SK-N-SH (cell line): ENCODE data around the gene PPP1R9A. TPM values are rescaled to one million over a fixed set of nuclear protein-coding genes. Genes with fewer than 3 reads are reported as not detected.

Experiments
- CTCF ChIA-PET: fragments of 300-600, 350-600 bp; formaldehyde crosslinking; extraction: SDS; loops from one replicate; lab custom pipeline; 2021; lab: Yijun Ruan, JAX
- POLR2A ChIA-PET: fragments of 350-600 bp; sonication (Branson Sonifier 250); formaldehyde crosslinking; extraction: SDS; loops from one replicate; lab custom pipeline; 2020; ENCODE audit warnings: antibody characterized with exemption, inconsistent platforms; lab: Yijun Ruan, JAX
- DNase-seq: peaks from one replicate; pipeline ENCODE4 v3.0.0; 2012
- H2AFZ ChIP-seq: fragments of 200-600 bp; sonication (generic); 2 replicates; pipeline ENCODE4 v1.8.1; 2016; ENCODE audit warnings: antibody characterized with exemption, mild to moderate bottlenecking, low read depth
- H3F3A ChIP-seq: fragments of 200-600 bp; sonication (generic); replicated peaks from 2 replicates; pipeline ENCODE3; 2016; ENCODE audit warnings: antibody characterized with exemption, mild to moderate bottlenecking; ENCODE audit not compliant: insufficient read depth
- H3K27ac ChIP-seq, 2 experiments: fragments of 200-500 bp in 1 of 2; fragments of 200-600 bp in 1 of 2; sonication (Bioruptor generic) in 1 of 2; sonication (generic), shearing (Covaris generic) in 1 of 2; 2 replicates each; pipeline versions ENCODE4 v1.5.1 to v1.6.1; 2014 to 2016; ENCODE audit warnings: low read depth in 2 of 2, inconsistent platforms in 1 of 2, low read length in 1 of 2, mild to moderate bottlenecking in 1 of 2, mixed read lengths in 1 of 2
- H3K27me3 ChIP-seq: fragments of 200-600 bp; sonication (generic), shearing (Covaris generic); 2 replicates; pipeline ENCODE4 v1.6.1; 2016; ENCODE audit warnings: mixed run types; ENCODE audit not compliant: insufficient read depth
- H3K36me3 ChIP-seq, 2 experiments: fragments of 200-500 bp in 1 of 2; fragments of 200-600 bp in 1 of 2; sonication (Bioruptor generic) in 1 of 2; sonication (generic) in 1 of 2; replicated peaks in 1 of 2; 2 replicates each; pipeline versions ENCODE3 to v1.5.1; 2014 to 2016; ENCODE audit warnings: low read length in 1 of 2, mild to moderate bottlenecking in 1 of 2; ENCODE audit not compliant: insufficient read depth in 2 of 2, control insufficient read depth in 1 of 2
- H3K4me1 ChIP-seq, 2 experiments: fragments of 200-500 bp in 1 of 2; fragments of 200-600 bp in 1 of 2; sonication (Bioruptor generic) in 1 of 2; sonication (generic), shearing (Covaris generic) in 1 of 2; 2 replicates each; pipeline versions ENCODE4 v1.5.1 to v1.6.1; 2014 to 2016; ENCODE audit warnings: low read depth in 1 of 2, low read length in 1 of 2, mixed run types in 1 of 2; ENCODE audit not compliant: insufficient read depth in 2 of 2, control insufficient read depth in 1 of 2
- H3K4me2 ChIP-seq: fragments of 200-600 bp; sonication (generic), shearing (Covaris generic); 2 replicates; pipeline ENCODE4 v1.6.1; 2017; ENCODE audit warnings: mixed run types
- H3K4me3 ChIP-seq, 2 experiments: fragments of 200-500 bp in 1 of 2; fragments of 200-600 bp in 1 of 2; sonication (Bioruptor generic) in 1 of 2; sonication (generic), shearing (Covaris generic) in 1 of 2; 2 replicates each; pipeline versions ENCODE4 v1.5.1 to v1.8.1; 2014 to 2016; ENCODE audit warnings: low read depth in 2 of 2, inconsistent platforms in 1 of 2, low read length in 1 of 2, mild to moderate bottlenecking in 1 of 2, mixed read lengths in 1 of 2, moderate library complexity in 1 of 2
- H3K79me2 ChIP-seq: fragments of 200-600 bp; sonication (generic); 2 replicates; pipeline ENCODE4 v1.8.1; 2017; ENCODE audit warnings: mild to moderate bottlenecking; ENCODE audit not compliant: insufficient read depth
- H3K9ac ChIP-seq: fragments of 200-600 bp; sonication (generic); 2 replicates; pipeline ENCODE4 v1.6.1; 2017; ENCODE audit warnings: mixed run types
- H3K9me2 ChIP-seq: fragments of 200-600 bp; sonication (generic); 2 replicates; pipeline ENCODE4 v1.6.1; 2017; ENCODE audit warnings: mixed run types
- H3K9me3 ChIP-seq: fragments of 200-600 bp; sonication (generic); 2 replicates; pipeline ENCODE4 v1.6.1; 2017; ENCODE audit warnings: mixed run types, mild to moderate bottlenecking, moderate library complexity
- H4K20me1 ChIP-seq: fragments of 200-600 bp; sonication (generic); 2 replicates; pipeline ENCODE4 v1.6.1; 2017; ENCODE audit warnings: mild to moderate bottlenecking, mixed run types; ENCODE audit not compliant: insufficient read depth
- EP300 ChIP-seq, 2 experiments: IDR thresholded peaks; 2 replicates each; pipeline versions ENCODE4 v1.4.0 to v1.6.1; 2012; ENCODE audit warnings: borderline replicate concordance in 1 of 2, low read depth in 1 of 2, low read length in 1 of 2
- EZH2phosphoT487 ChIP-seq: fragments of 200-600 bp; sonication (generic); IDR thresholded peaks from 2 replicates; pipeline ENCODE4 v1.6.1; 2017; ENCODE audit warnings: low read depth, mixed run types, mild to moderate bottlenecking, antibody characterized with exemption, moderate library complexity, borderline replicate concordance
- FOSL2 ChIP-seq: IDR thresholded peaks from 2 replicates; pipeline ENCODE4 v1.4.0; 2012; ENCODE audit warnings: low read depth, mild to moderate bottlenecking, moderate library complexity, borderline replicate concordance
- FOXM1 ChIP-seq: IDR thresholded peaks from 2 replicates; pipeline ENCODE4 v1.4.0; 2012; ENCODE audit warnings: low read depth, mild to moderate bottlenecking
- NFIC ChIP-seq: IDR thresholded peaks from 2 replicates; pipeline ENCODE4 v1.4.0; 2012; ENCODE audit warnings: borderline replicate concordance
- RFX5 ChIP-seq: IDR thresholded peaks from 2 replicates; pipeline ENCODE4 v1.6.1; 2012; ENCODE audit warnings: mild to moderate bottlenecking, improper control_type of control experiment, low read length
- TEAD4 ChIP-seq: IDR thresholded peaks from 2 replicates; pipeline ENCODE4 v1.4.0; 2012; ENCODE audit warnings: mild to moderate bottlenecking, borderline replicate concordance; ENCODE audit not compliant: insufficient read depth
- WGBS: methylation state at CpG from one replicate; pipeline ENCODE4 v1.1.6; 2017; ENCODE audit warnings: low lambda C conversion rate; 5-methylcytosine and 5-hydroxymethylcytosine counted together
- polyA plus RNA-seq, 3 experiments: library from polyadenylated mRNA; depleted of rRNA; stranded (reverse); fragments of >200 nt; gene quantifications; 2 replicates each; pipeline ENCODE4 v1.2.3, GENCODE V29; 2012
- TF ChIP-seq, protein P1 (sequence below): fragments of 200-600 bp; sonication (generic); IDR thresholded peaks from 2 replicates; pipeline ENCODE4 v1.6.1; 2017; ENCODE audit warnings: antibody characterized with exemption, mild to moderate bottlenecking, moderate library complexity
- TF ChIP-seq, protein P2 (sequence below): IDR thresholded peaks from 2 replicates; pipeline ENCODE4 v1.6.1; 2012; ENCODE audit warnings: mild to moderate bottlenecking, low read depth, low read length, moderate library complexity

Gene PPP1R9A
- polyA plus RNA-seq, 1 of the 3 experiments (the other 2 are of a cell fraction): 0.30 TPM

- Histone ChIP-seq H3K4me2 (no peak overlapping the region), H3K9me2 (no peaks in the 10 kb centered on the region), H3K9me3 (no peaks in the 10 kb centered on the region), H3K27me3 (no peaks in the 10 kb centered on the region), H3K4me3 (no peak overlapping the region), H3K27ac (no peak overlapping the region), H4K20me1 (no peaks in the 10 kb centered on the region), H2AFZ (no peak overlapping the region), H3K79me2 (no peaks in the 10 kb centered on the region), H3K36me3 (no peaks in the 10 kb centered on the region), H3K4me1 (no peaks in the 10 kb centered on the region; a peak in 1 of 4 replicates), H3K9ac (no peak overlapping the region), H3F3A (peaks cover 6% of the 10 kb centered on the region)
- DNase-seq: no peak
- POLR2A ChIA-PET: no interaction called here
- WGBS: 60% methylated on average over 2 of the region's 2 CpGs
- no peak for TF ChIP-seq NFIC
- TF ChIP-seq TEAD4: no peak
- TF ChIP-seq EP300 (IDR thresholded peaks at IDR 0.05; ENCODE audit: borderline replicate concordance in 1 of 2, low read depth in 1 of 2, low read length in 1 of 2): no peak
- TF ChIP-seq FOSL2: no peak
- TF ChIP-seq EZH2phosphoT487: no peak
- CTCF ChIA-PET: no interaction called here
Measured at GRCh38 chr7:95209276-95209675, 301.9 kb downstream of the PPP1R9A start.

GRCh38 chr7:95209788-95210187 lies 302.4 kb downstream of the PPP1R9A start:
- H2AFZ ChIP-seq: no peak overlapping the region
- no peaks in the 10 kb centered on the region for H4K20me1 ChIP-seq
- no peaks in the 10 kb centered on the region; a peak in 1 of 4 replicates for H3K4me1 ChIP-seq
- no peaks in the 10 kb centered on the region for H3K9me2 ChIP-seq
- H3K27me3 ChIP-seq: no peaks in the 10 kb centered on the region
- H3K9ac ChIP-seq: no peak overlapping the region
- POLR2A ChIA-PET: no interaction called here
- no peak overlapping the region for H3K4me2 ChIP-seq
- CTCF ChIA-PET: no interaction called here
- WGBS: 23% methylated on average over 2 of the region's 2 CpGs
- no peak for DNase-seq
- no peak overlapping the region for H3K27ac ChIP-seq
- peaks cover 6% of the 10 kb centered on the region for H3F3A ChIP-seq
- H3K4me3 ChIP-seq: no peak overlapping the region
- H3K36me3 ChIP-seq: no peaks in the 10 kb centered on the region
- H3K9me3 ChIP-seq: no peaks in the 10 kb centered on the region
- TF ChIP-seq RFX5: no peak
- no peak for TF ChIP-seq FOXM1
- TF ChIP-seq, protein P1, sequence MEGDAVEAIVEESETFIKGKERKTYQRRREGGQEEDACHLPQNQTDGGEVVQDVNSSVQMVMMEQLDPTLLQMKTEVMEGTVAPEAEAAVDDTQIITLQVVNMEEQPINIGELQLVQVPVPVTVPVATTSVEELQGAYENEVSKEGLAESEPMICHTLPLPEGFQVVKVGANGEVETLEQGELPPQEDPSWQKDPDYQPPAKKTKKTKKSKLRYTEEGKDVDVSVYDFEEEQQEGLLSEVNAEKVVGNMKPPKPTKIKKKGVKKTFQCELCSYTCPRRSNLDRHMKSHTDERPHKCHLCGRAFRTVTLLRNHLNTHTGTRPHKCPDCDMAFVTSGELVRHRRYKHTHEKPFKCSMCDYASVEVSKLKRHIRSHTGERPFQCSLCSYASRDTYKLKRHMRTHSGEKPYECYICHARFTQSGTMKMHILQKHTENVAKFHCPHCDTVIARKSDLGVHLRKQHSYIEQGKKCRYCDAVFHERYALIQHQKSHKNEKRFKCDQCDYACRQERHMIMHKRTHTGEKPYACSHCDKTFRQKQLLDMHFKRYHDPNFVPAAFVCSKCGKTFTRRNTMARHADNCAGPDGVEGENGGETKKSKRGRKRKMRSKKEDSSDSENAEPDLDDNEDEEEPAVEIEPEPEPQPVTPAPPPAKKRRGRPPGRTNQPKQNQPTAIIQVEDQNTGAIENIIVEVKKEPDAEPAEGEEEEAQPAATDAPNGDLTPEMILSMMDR: no peak
- TF ChIP-seq, protein P2, sequence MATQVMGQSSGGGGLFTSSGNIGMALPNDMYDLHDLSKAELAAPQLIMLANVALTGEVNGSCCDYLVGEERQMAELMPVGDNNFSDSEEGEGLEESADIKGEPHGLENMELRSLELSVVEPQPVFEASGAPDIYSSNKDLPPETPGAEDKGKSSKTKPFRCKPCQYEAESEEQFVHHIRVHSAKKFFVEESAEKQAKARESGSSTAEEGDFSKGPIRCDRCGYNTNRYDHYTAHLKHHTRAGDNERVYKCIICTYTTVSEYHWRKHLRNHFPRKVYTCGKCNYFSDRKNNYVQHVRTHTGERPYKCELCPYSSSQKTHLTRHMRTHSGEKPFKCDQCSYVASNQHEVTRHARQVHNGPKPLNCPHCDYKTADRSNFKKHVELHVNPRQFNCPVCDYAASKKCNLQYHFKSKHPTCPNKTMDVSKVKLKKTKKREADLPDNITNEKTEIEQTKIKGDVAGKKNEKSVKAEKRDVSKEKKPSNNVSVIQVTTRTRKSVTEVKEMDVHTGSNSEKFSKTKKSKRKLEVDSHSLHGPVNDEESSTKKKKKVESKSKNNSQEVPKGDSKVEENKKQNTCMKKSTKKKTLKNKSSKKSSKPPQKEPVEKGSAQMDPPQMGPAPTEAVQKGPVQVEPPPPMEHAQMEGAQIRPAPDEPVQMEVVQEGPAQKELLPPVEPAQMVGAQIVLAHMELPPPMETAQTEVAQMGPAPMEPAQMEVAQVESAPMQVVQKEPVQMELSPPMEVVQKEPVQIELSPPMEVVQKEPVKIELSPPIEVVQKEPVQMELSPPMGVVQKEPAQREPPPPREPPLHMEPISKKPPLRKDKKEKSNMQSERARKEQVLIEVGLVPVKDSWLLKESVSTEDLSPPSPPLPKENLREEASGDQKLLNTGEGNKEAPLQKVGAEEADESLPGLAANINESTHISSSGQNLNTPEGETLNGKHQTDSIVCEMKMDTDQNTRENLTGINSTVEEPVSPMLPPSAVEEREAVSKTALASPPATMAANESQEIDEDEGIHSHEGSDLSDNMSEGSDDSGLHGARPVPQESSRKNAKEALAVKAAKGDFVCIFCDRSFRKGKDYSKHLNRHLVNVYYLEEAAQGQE: no peak
- H3K79me2 ChIP-seq: no peaks in the 10 kb centered on the region
